ENCODE measurements around the gene PLEKHH1. TPM values are rescaled to one million over a fixed set of nuclear protein-coding genes. Genes with fewer than 3 reads are reported as not detected.

Gene PLEKHH1
- total and polyA plus RNA-seq, 11 donors = 2.4 to 9.2 (median 5.2) TPM

DNA sequence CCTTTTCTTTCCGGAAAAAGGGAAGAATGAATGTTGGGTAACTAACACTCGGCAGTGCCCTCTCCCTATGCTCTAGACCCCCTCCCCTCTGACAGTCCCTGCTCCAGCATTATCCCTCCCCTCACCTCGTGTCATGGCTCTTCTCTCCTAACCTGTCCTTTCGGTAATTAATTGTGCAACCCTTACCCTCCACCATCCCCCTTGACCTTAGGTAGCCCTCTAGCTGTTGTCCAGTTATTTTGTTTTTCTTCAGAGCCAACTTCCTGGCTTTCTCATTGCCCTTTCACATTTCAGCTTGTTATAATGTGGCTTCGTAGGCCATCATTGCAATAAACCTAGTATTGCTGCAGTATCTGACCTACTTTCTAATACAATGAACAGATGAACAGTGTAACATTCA, 97.8 kb downstream of the PLEKHH1 start:
- TF ChIP-seq, protein P1, sequence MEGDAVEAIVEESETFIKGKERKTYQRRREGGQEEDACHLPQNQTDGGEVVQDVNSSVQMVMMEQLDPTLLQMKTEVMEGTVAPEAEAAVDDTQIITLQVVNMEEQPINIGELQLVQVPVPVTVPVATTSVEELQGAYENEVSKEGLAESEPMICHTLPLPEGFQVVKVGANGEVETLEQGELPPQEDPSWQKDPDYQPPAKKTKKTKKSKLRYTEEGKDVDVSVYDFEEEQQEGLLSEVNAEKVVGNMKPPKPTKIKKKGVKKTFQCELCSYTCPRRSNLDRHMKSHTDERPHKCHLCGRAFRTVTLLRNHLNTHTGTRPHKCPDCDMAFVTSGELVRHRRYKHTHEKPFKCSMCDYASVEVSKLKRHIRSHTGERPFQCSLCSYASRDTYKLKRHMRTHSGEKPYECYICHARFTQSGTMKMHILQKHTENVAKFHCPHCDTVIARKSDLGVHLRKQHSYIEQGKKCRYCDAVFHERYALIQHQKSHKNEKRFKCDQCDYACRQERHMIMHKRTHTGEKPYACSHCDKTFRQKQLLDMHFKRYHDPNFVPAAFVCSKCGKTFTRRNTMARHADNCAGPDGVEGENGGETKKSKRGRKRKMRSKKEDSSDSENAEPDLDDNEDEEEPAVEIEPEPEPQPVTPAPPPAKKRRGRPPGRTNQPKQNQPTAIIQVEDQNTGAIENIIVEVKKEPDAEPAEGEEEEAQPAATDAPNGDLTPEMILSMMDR (IDR thresholded peaks at IDR 0.05) = no peak
- no peak for TF ChIP-seq POLR2A (IDR thresholded peaks at IDR 0.05)
- H3K36me3 ChIP-seq = no peaks in the 10 kb centered on the region
- H3K27ac ChIP-seq = no peak overlapping the region
- H3K4me1 ChIP-seq = peaks cover 0 to under 1% (median 0%) of the 10 kb centered on the region in 12 donors
- DNase-seq = no peak
- WGBS, 4 donors = 74 to 88% (median 84%) methylated on average over 5 of the region's 5 CpGs
- no peaks in the 10 kb centered on the region for H3K27me3 ChIP-seq
- H3K4me3 ChIP-seq = no peak overlapping the region
- intact Hi-C loops (cut with DNase I) = no loop called here
- no peaks in the 10 kb centered on the region for H3K9me3 ChIP-seq
- ATAC-seq = no peak

DNA sequence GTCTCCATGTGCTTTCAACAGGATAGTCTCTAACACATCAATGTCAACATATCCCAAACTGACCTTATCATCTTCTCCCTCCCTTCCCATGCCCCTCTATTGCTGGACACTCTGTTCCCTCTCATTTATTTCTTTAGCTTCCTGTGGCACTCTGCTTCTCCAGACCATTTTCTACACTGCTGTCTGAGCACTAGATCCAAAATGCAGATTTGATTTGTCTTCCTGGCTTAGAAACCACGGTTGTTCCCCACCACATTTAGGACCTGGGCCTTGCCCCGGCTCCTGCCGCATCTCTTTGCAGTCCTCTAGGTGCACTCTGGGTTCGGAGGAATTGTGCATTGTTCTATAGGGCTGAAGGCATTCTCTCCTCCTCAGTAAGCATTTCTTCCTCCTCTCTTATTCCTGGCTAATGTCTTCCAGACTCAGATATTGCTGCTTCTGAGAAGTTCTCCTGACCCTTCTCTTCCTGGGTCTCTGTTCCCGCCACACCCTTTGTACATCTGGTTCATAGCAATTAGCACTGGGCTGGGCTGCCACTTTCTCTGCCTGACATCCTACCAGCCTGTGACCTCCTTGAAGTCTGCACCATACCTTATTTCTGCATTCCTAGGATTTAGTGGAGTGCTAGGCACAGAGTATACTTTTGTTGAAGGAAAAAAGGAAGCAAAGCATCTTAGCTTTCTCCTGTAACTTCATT, 100.5 kb downstream of the PLEKHH1 start:
- 89 to 91% (median 90%) methylated on average over 5 of the region's 5 CpGs for WGBS, 4 donors
- intact Hi-C loops (cut with DNase I) = no loop called here
- TF ChIP-seq POLR2A (IDR thresholded peaks at IDR 0.05) = no peak
- TF ChIP-seq, protein P1 (IDR thresholded peaks at IDR 0.05) = no peak
- ATAC-seq = no peak
- H3K9me3 ChIP-seq = no peaks in the 10 kb centered on the region
- H3K36me3 ChIP-seq = no peaks in the 10 kb centered on the region
- peaks cover 0 to 9% (median 0%) of the 10 kb centered on the region in 12 donors for H3K4me1 ChIP-seq
- no peak for DNase-seq
- no peak overlapping the region for H3K4me3 ChIP-seq
- H3K27ac ChIP-seq = no peak overlapping the region
- no peaks in the 10 kb centered on the region for H3K27me3 ChIP-seq

DNA sequence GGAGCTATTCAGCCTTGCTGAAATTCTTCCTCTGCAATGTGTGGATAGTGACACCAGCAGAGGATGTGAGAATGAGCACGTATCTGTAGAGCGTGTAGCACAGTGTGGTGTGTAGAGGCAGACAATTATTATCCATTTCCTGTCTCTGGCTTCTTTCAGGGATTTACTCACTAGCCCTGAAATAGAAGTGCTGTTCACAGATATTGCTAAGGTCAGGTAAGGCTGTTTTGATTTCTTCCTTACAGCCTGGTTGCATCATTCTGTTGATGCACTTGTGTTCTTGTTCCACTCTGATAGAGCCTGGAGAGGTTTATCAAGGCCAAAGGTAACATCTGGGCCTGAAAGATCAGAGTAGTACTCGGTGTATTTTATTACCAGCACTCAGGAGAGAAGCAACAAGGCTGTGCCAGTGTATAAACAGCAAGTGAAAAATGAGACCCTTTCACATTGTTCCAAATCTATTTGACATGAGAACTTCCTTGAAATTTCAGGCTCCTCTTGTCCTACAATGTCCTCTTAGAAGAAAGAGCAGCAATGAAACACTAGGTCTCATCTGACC, 103.3 kb downstream of the PLEKHH1 start:
- Histone ChIP-seq H3K27me3 (no peaks in the 10 kb centered on the region), H3K4me3 (no peak overlapping the region), H3K4me1 (peaks cover 0 to 9% (median 0%) of the 10 kb centered on the region in 12 donors), H3K27ac (peak overlapping the region in 1 of 12 donors; percentile 33), H3K36me3 (no peaks in the 10 kb centered on the region), H3K9me3 (no peaks in the 10 kb centered on the region)
- TF ChIP-seq POLR2A (IDR thresholded peaks at IDR 0.05) = no peak
- TF ChIP-seq, protein P1 (IDR thresholded peaks at IDR 0.05) = no peak
- intact Hi-C loops (cut with DNase I) = no loop called here
- WGBS, 4 donors = 26 to 46% (median 44%) methylated on average over 3 of the region's 3 CpGs
- DNase-seq (no peak), ATAC-seq (peak; percentile 89 to 97 (median 94))

DNA sequence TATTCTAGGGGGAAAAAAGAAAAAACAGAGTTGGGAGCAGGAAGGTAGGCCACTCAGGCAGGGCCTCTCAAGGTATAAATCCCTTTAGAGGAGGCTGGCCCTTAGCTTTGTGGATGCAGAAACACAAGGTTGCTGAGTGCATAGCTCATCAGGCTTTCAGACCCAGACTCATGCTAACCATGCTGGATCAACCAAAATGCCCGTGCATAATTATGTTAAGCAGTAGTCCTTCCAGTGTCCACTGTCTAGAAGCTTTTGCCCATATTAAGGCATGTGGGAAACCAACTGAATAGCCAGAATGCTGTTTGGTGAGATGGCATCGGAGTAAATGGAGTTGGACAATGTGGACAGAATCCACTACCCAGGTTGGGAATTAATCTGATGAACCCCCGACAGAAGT, 105.6 kb downstream of the PLEKHH1 start:
- Histone ChIP-seq H3K27ac (no peak overlapping the region), H3K9me3 (no peaks in the 10 kb centered on the region), H3K4me3 (no peak overlapping the region), H3K4me1 (peaks cover 0 to 9% (median 0%) of the 10 kb centered on the region in 12 donors), H3K36me3 (no peaks in the 10 kb centered on the region), H3K27me3 (no peaks in the 10 kb centered on the region)
- no peak for ATAC-seq
- no peak for TF ChIP-seq POLR2A (IDR thresholded peaks at IDR 0.05)
- TF ChIP-seq, protein P1 (IDR thresholded peaks at IDR 0.05) = no peak
- 83 to 98% (median 92%) methylated on average over 3 of the region's 3 CpGs for WGBS, 4 donors
- DNase-seq = no peak
- intact Hi-C loops (cut with DNase I) = no loop called here

Other genes starting within 250 kb of the PLEKHH1 start
- 100 to 1,000 TPM; 106 to 211 (median 167) TPM for gene ATP6V1D, start 173.5 kb upstream of the PLEKHH1 start, total RNA-seq
- 100 to 1,000 TPM; 130 to 169 TPM for gene ATP6V1D, start 173.5 kb upstream of the PLEKHH1 start, polyA plus RNA-seq
- gene EIF2S1, start 173.0 kb upstream of the PLEKHH1 start, total RNA-seq = 100 to 1,000 TPM in 1 of 9 donors, 10 to 100 TPM in 8; 67.3 to 103 (median 91.7) TPM
- gene EIF2S1, start 173.0 kb upstream of the PLEKHH1 start, polyA plus RNA-seq = 100 to 1,000 TPM in 1 of 2 donors, 10 to 100 TPM in 1; 37.6 to 232 TPM
- gene PLEK2, start 121.1 kb upstream of the PLEKHH1 start, total RNA-seq = 1 to 10 TPM in 2 of 9 donors, under 1 TPM in 3, not detected in 4; 0.30 to 2.6 (median 0.90) TPM
- under 1 TPM; 0.76 to 0.87 TPM for gene PLEK2, start 121.1 kb upstream of the PLEKHH1 start, polyA plus RNA-seq
- gene TMEM229B, start 44.6 kb upstream of the PLEKHH1 start, total RNA-seq = 1 to 10 TPM in 8 of 9 donors, under 1 TPM in 1; 0.69 to 6.5 (median 2.0) TPM
- gene TMEM229B, start 44.6 kb upstream of the PLEKHH1 start, polyA plus RNA-seq = 1 to 10 TPM in 1 of 2 donors, under 1 TPM in 1; 0.80 to 1.2 TPM
- 10 to 100 TPM in 6 of 9 donors, 1 to 10 TPM in 3; 8.0 to 21.3 (median 11.4) TPM for gene PIGH, start 67.0 kb downstream of the PLEKHH1 start, total RNA-seq
- gene PIGH, start 67.0 kb downstream of the PLEKHH1 start, polyA plus RNA-seq = 10 to 100 TPM; 12.2 to 30.0 TPM
- gene ARG2, start 86.6 kb downstream of the PLEKHH1 start, total RNA-seq = 1 to 10 TPM in 7 of 9 donors, under 1 TPM in 2; 0.61 to 6.3 (median 1.5) TPM
- 10 to 100 TPM in 1 of 2 donors, under 1 TPM in 1; 0.34 to 53.7 TPM for gene ARG2, start 86.6 kb downstream of the PLEKHH1 start, polyA plus RNA-seq
- gene VTI1B, start 141.3 kb downstream of the PLEKHH1 start, total RNA-seq = 100 to 1,000 TPM in 7 of 9 donors, 10 to 100 TPM in 2; 78.5 to 143 (median 128) TPM
- gene VTI1B, start 141.3 kb downstream of the PLEKHH1 start, polyA plus RNA-seq = 10 to 100 TPM; 79.8 to 99.2 TPM
- 10 to 100 TPM; 14.3 to 24.3 (median 17.8) TPM for gene RDH11, start 162.5 kb downstream of the PLEKHH1 start, total RNA-seq
- 10 to 100 TPM; 12.5 to 28.7 TPM for gene RDH11, start 162.5 kb downstream of the PLEKHH1 start, polyA plus RNA-seq
- gene RDH12, start 168.6 kb downstream of the PLEKHH1 start, total RNA-seq = not detected
- gene RDH12, start 168.6 kb downstream of the PLEKHH1 start, polyA plus RNA-seq = not detected